ENCODE results near the gene ADGRL4.

The ADGRL4 gene

GRCh38 chr1:78949227-78949626 is 57.3 kb downstream of the ADGRL4 start:
- H3K36me3 ChIP-seq (ENCODE audit: control insufficient read depth, insufficient read depth, low read length) = no peaks in the 10 kb centered on the region

GRCh38 chr1:78919150-78919549 is 87.4 kb downstream of the ADGRL4 start:
- WGBS (ENCODE audit: insufficient coverage, insufficient read length) = no CpG with 5 or more reads among the region's 3 CpGs
- H3K4me3 ChIP-seq (ENCODE audit: low read length) = no peak overlapping the region

More at GRCh38 chr1:78949227-78949626, 57.3 kb downstream of the ADGRL4 start:
- no peaks in the 10 kb centered on the region for H3K4me1 ChIP-seq (ENCODE audit: control insufficient read depth, insufficient read depth, low read length)
- no peak for DNase-seq (ENCODE audit: low read depth, low spot score)
- H3K27me3 ChIP-seq (ENCODE audit: control insufficient read depth, insufficient read depth, low read length) = no peaks in the 10 kb centered on the region
- H3K9me3 ChIP-seq (ENCODE audit: control insufficient read depth, insufficient read depth, low read length) = no peaks in the 10 kb centered on the region
- H3K27ac ChIP-seq (ENCODE audit: low read length) = no peak overlapping the region
- no peak overlapping the region for H3K4me3 ChIP-seq (ENCODE audit: low read length)
- no CpG with 5 or more reads among the region's 2 CpGs for WGBS (ENCODE audit: insufficient coverage, insufficient read length)

GRCh38 chr1:78918157-78918556 is 88.4 kb downstream of the ADGRL4 start:
- no CpG with 5 or more reads among the region's 2 CpGs for WGBS (ENCODE audit: insufficient coverage, insufficient read length)
- no peaks in the 10 kb centered on the region for H3K4me1 ChIP-seq (ENCODE audit: control insufficient read depth, insufficient read depth, low read length)
- no peak overlapping the region for H3K4me3 ChIP-seq (ENCODE audit: low read length)
- DNase-seq (ENCODE audit: low read depth, low spot score) = no peak
- H3K27me3 ChIP-seq (ENCODE audit: control insufficient read depth, insufficient read depth, low read length) = no peaks in the 10 kb centered on the region
- H3K9me3 ChIP-seq (ENCODE audit: control insufficient read depth, insufficient read depth, low read length) = no peaks in the 10 kb centered on the region
- H3K36me3 ChIP-seq (ENCODE audit: control insufficient read depth, insufficient read depth, low read length) = no peaks in the 10 kb centered on the region
- no peak overlapping the region for H3K27ac ChIP-seq (ENCODE audit: low read length)

More at GRCh38 chr1:78919150-78919549, 87.4 kb downstream of the ADGRL4 start:
- DNase-seq (ENCODE audit: low read depth, low spot score) = no peak
- no peaks in the 10 kb centered on the region for H3K36me3 ChIP-seq (ENCODE audit: control insufficient read depth, insufficient read depth, low read length)
- no peaks in the 10 kb centered on the region for H3K9me3 ChIP-seq (ENCODE audit: control insufficient read depth, insufficient read depth, low read length)
- no peaks in the 10 kb centered on the region for H3K27me3 ChIP-seq (ENCODE audit: control insufficient read depth, insufficient read depth, low read length)
- H3K27ac ChIP-seq (ENCODE audit: low read length) = no peak overlapping the region
- no peaks in the 10 kb centered on the region for H3K4me1 ChIP-seq (ENCODE audit: control insufficient read depth, insufficient read depth, low read length)

- WGBS (ENCODE audit: insufficient coverage, insufficient read length) = no CpG with 5 or more reads among the region's 3 CpGs
- Histone ChIP-seq H3K27ac (ENCODE audit: low read length) (no peak overlapping the region), H3K36me3 (ENCODE audit: control insufficient read depth, insufficient read depth, low read length) (no peaks in the 10 kb centered on the region), H3K4me3 (ENCODE audit: low read length) (no peak overlapping the region), H3K4me1 (ENCODE audit: control insufficient read depth, insufficient read depth, low read length) (no peaks in the 10 kb centered on the region), H3K9me3 (ENCODE audit: control insufficient read depth, insufficient read depth, low read length) (no peaks in the 10 kb centered on the region), H3K27me3 (ENCODE audit: control insufficient read depth, insufficient read depth, low read length) (no peaks in the 10 kb centered on the region)
- DNase-seq (ENCODE audit: low read depth, low spot score) = no peak
Observed at GRCh38 chr1:78916986-78917385, 89.5 kb downstream of the ADGRL4 start.

- Histone ChIP-seq H3K4me1 (ENCODE audit: control insufficient read depth, insufficient read depth, low read length) (no peaks in the 10 kb centered on the region), H3K27me3 (ENCODE audit: control insufficient read depth, insufficient read depth, low read length) (no peaks in the 10 kb centered on the region), H3K36me3 (ENCODE audit: control insufficient read depth, insufficient read depth, low read length) (no peaks in the 10 kb centered on the region), H3K27ac (ENCODE audit: low read length) (no peak overlapping the region), H3K4me3 (ENCODE audit: low read length) (no peak overlapping the region), H3K9me3 (ENCODE audit: control insufficient read depth, insufficient read depth, low read length) (no peaks in the 10 kb centered on the region)
- no CpG with 5 or more reads among the region's 2 CpGs for WGBS (ENCODE audit: insufficient coverage, insufficient read length)
- no peak for DNase-seq (ENCODE audit: low read depth, low spot score)
Observed at GRCh38 chr1:78913950-78914349, 92.6 kb downstream of the ADGRL4 start.

GRCh38 chr1:78911956-78912880 is 94.3 kb downstream of the ADGRL4 start:
- Histone ChIP-seq H3K36me3 (ENCODE audit: control insufficient read depth, insufficient read depth, low read length) (no peaks in the 10 kb centered on the region), H3K4me3 (ENCODE audit: low read length) (no peak overlapping the region), H3K9me3 (ENCODE audit: control insufficient read depth, insufficient read depth, low read length) (no peaks in the 10 kb centered on the region), H3K27me3 (ENCODE audit: control insufficient read depth, insufficient read depth, low read length) (no peaks in the 10 kb centered on the region), H3K4me1 (ENCODE audit: control insufficient read depth, insufficient read depth, low read length) (no peaks in the 10 kb centered on the region), H3K27ac (ENCODE audit: low read length) (no peak overlapping the region)
- no CpG with 5 or more reads among the region's 3 CpGs for WGBS (ENCODE audit: insufficient coverage, insufficient read length)
- DNase-seq (ENCODE audit: low read depth, low spot score) = no peak

GRCh38 chr1:78902641-78903040 is 103.9 kb downstream of the ADGRL4 start:
- Histone ChIP-seq H3K4me3 (ENCODE audit: low read length) (no peak overlapping the region), H3K4me1 (ENCODE audit: control insufficient read depth, insufficient read depth, low read length) (no peaks in the 10 kb centered on the region), H3K27me3 (ENCODE audit: control insufficient read depth, insufficient read depth, low read length) (no peaks in the 10 kb centered on the region), H3K9me3 (ENCODE audit: control insufficient read depth, insufficient read depth, low read length) (no peaks in the 10 kb centered on the region), H3K27ac (ENCODE audit: low read length) (no peak overlapping the region), H3K36me3 (ENCODE audit: control insufficient read depth, insufficient read depth, low read length) (no peaks in the 10 kb centered on the region)
- DNase-seq (ENCODE audit: low read depth, low spot score) = no peak
- WGBS (ENCODE audit: insufficient coverage, insufficient read length) = no CpG with 5 or more reads among the region's 1 CpG

GRCh38 chr1:78894811-78895210 is 111.7 kb downstream of the ADGRL4 start:
- Histone ChIP-seq H3K36me3 (ENCODE audit: control insufficient read depth, insufficient read depth, low read length) (no peaks in the 10 kb centered on the region), H3K27ac (ENCODE audit: low read length) (no peak overlapping the region), H3K4me3 (ENCODE audit: low read length) (no peak overlapping the region), H3K27me3 (ENCODE audit: control insufficient read depth, insufficient read depth, low read length) (no peaks in the 10 kb centered on the region), H3K4me1 (ENCODE audit: control insufficient read depth, insufficient read depth, low read length) (no peaks in the 10 kb centered on the region), H3K9me3 (ENCODE audit: control insufficient read depth, insufficient read depth, low read length) (no peaks in the 10 kb centered on the region)
- WGBS (ENCODE audit: insufficient coverage, insufficient read length) = no CpG with 5 or more reads among the region's 2 CpGs
- DNase-seq (ENCODE audit: low read depth, low spot score) = no peak

GRCh38 chr1:78892260-78892840 is 114.2 kb downstream of the ADGRL4 start:
- no peaks in the 10 kb centered on the region for H3K36me3 ChIP-seq (ENCODE audit: control insufficient read depth, insufficient read depth, low read length)
- no peaks in the 10 kb centered on the region for H3K27me3 ChIP-seq (ENCODE audit: control insufficient read depth, insufficient read depth, low read length)
- WGBS (ENCODE audit: insufficient coverage, insufficient read length) = no CpG with 5 or more reads among the region's 3 CpGs
- no peaks in the 10 kb centered on the region for H3K9me3 ChIP-seq (ENCODE audit: control insufficient read depth, insufficient read depth, low read length)
- H3K4me3 ChIP-seq (ENCODE audit: low read length) = no peak overlapping the region
- no peaks in the 10 kb centered on the region for H3K4me1 ChIP-seq (ENCODE audit: control insufficient read depth, insufficient read depth, low read length)
- DNase-seq (ENCODE audit: low read depth, low spot score) = no peak
- no peak overlapping the region for H3K27ac ChIP-seq (ENCODE audit: low read length)

- H3K4me3 ChIP-seq (ENCODE audit: low read length) = no peak overlapping the region
- H3K9me3 ChIP-seq (ENCODE audit: control insufficient read depth, insufficient read depth, low read length) = no peaks in the 10 kb centered on the region
- DNase-seq (ENCODE audit: low read depth, low spot score) = no peak
- H3K27ac ChIP-seq (ENCODE audit: low read length) = no peak overlapping the region
- H3K4me1 ChIP-seq (ENCODE audit: control insufficient read depth, insufficient read depth, low read length) = peaks cover 1% of the 10 kb centered on the region; the same call in 1 of the 2 replicates
- no peaks in the 10 kb centered on the region for H3K27me3 ChIP-seq (ENCODE audit: control insufficient read depth, insufficient read depth, low read length)
- no peaks in the 10 kb centered on the region for H3K36me3 ChIP-seq (ENCODE audit: control insufficient read depth, insufficient read depth, low read length)
- WGBS (ENCODE audit: insufficient coverage, insufficient read length) = no CpG with 5 or more reads among the region's 2 CpGs
Observed at GRCh38 chr1:78887458-78887857, 119.1 kb downstream of the ADGRL4 start.

All from iPS DF 6.9 (cell line).